Measurements from ENCODE around the gene DCAF8.

Gene DCAF8

GRCh38 chr1:160217481-160218051 is 44.8 kb downstream of the DCAF8 start:
- Histone ChIP-seq H3K27me3 (ENCODE audit: insufficient read depth, poor library complexity, severe bottlenecking) (no peaks in the 10 kb centered on the region), H3K27ac (replicated peaks) (no peak overlapping the region), H3K4me3 (replicated peaks; ENCODE audit: insufficient read depth, low read length) (no peak overlapping the region)
- TF ChIP-seq GABPA (IDR thresholded peaks at IDR 0.05; ENCODE audit: low read depth) (no peak), REST (IDR thresholded peaks at IDR 0.05; ENCODE audit: insufficient replicate concordance, low read depth) (no peak), POLR2AphosphoS5 (IDR thresholded peaks at IDR 0.05; ENCODE audit: low read depth) (no peak), SPI1 (IDR thresholded peaks at IDR 0.05; ENCODE audit: borderline replicate concordance, low read depth) (no peak), CTCF (IDR thresholded peaks at IDR 0.05; ENCODE audit: insufficient read depth, low read length) (no peak)
- no peak for DNase-seq (ENCODE audit: low read depth in 1 of 2, low spot score in 1 of 2)

GRCh38 chr1:160216301-160216700 is 46.0 kb downstream of the DCAF8 start:
- H3K4me3 ChIP-seq (replicated peaks; ENCODE audit: insufficient read depth, low read length) = no peak overlapping the region
- H3K27ac ChIP-seq (replicated peaks) = no peak overlapping the region
- no peaks in the 10 kb centered on the region for H3K27me3 ChIP-seq (ENCODE audit: insufficient read depth, poor library complexity, severe bottlenecking)
- TF ChIP-seq POLR2AphosphoS5 (IDR thresholded peaks at IDR 0.05; ENCODE audit: low read depth) = no peak
- no peak for TF ChIP-seq GABPA (IDR thresholded peaks at IDR 0.05; ENCODE audit: low read depth)
- no peak for TF ChIP-seq SPI1 (IDR thresholded peaks at IDR 0.05; ENCODE audit: borderline replicate concordance, low read depth)
- no peak for TF ChIP-seq REST (IDR thresholded peaks at IDR 0.05; ENCODE audit: insufficient replicate concordance, low read depth)
- TF ChIP-seq CTCF (IDR thresholded peaks at IDR 0.05; ENCODE audit: insufficient read depth, low read length) = no peak
- DNase-seq (ENCODE audit: low read depth in 1 of 2, low spot score in 1 of 2) = no peak

GRCh38 chr1:160214481-160215140 is 47.7 kb downstream of the DCAF8 start:
- Histone ChIP-seq H3K27me3 (ENCODE audit: insufficient read depth, poor library complexity, severe bottlenecking) (no peaks in the 10 kb centered on the region), H3K4me3 (replicated peaks; ENCODE audit: insufficient read depth, low read length) (no peak overlapping the region), H3K27ac (replicated peaks) (no peak overlapping the region)
- DNase-seq (ENCODE audit: low read depth in 1 of 2, low spot score in 1 of 2) = no peak
- TF ChIP-seq CTCF (IDR thresholded peaks at IDR 0.05; ENCODE audit: insufficient read depth, low read length) = no peak
- no peak for TF ChIP-seq GABPA (IDR thresholded peaks at IDR 0.05; ENCODE audit: low read depth)
- no peak for TF ChIP-seq SPI1 (IDR thresholded peaks at IDR 0.05; ENCODE audit: borderline replicate concordance, low read depth)
- TF ChIP-seq POLR2AphosphoS5 (IDR thresholded peaks at IDR 0.05; ENCODE audit: low read depth) = no peak

All from HL-60 (cell line).